Erythroblast (primary cell): ENCODE data around the gene CBX7.

Experiments
- DNase-seq, 2 experiments: peaks; one replicate each; lab custom pipeline; 2025; lab: John Stamatoyannopoulos, UW
- GATA1 ChIP-seq: IDR thresholded peaks from 2 replicates; pipeline ENCODE4 v1.6.1; 2011; ENCODE audit warnings: low read depth, mild to moderate bottlenecking, control low read depth, low read length, moderate library complexity
- POLR2A ChIP-seq: IDR thresholded peaks from 2 replicates; pipeline ENCODE4 v1.6.1; 2011; ENCODE audit warnings: mild to moderate bottlenecking, low read length

The CBX7 gene

DNA sequence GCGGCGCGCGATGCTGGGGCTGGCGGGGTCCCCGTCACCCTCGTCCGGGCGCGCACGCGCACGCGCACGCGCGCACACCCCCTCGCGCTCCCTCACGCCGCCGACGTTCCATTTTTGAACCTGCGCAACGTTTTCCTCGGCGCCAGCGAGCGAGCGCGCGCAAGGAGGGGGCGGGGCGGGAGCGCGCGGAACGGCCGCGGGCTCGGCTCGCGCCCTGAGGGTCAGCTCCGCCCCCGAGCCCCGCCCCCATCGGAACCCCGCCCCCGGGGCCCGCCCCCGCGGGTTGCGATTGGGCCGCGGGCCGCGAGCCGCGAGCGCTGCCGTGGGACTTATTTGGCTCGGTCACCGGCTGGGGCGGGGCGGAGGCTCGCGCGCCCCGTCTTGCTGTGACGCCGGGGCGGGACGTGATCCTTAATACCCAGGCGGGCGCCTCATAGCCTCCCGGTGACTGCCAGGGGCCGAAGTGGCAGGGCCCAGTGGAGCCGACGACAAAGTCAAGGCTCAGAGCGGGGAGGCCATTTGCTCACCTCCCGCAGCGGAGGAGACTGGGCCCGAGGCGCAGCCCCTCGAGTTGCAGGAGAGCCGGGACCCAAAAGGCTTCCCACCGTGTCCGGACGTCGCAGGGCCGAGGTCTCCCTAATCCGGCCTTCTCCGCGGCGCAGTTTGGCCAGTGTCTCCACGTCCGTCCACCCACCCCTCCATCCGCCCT, at the start of gene CBX7:
TSS of gene CBX7 (minus strand) at position 170 of the 709 bp plus-strand sequence. CDS start 236 bp downstream, outside the sequence.
- TF ChIP-seq POLR2A: peak; percentile 23
- TF ChIP-seq GATA1: no peak
- peak; percentile 96 to 97 for DNase-seq

DNA sequence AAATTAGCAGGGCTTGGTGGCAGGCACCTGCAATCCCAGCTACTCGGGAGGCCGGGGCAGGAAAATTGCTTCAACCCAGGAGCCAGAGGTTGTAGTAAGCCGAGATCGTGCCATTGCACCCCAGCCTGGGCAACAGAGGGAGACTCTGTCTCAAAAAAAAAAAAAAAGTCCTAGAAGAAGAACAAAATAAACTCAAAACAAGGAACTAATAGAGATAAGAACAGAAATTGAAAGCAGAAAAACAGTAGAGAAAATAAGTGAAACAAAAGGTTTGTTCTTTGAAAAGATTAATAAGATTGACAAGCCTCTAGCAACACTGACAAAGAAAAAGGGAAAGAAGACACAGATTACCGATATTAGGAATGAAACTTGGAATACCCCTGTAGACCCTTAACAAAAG, 45.1 kb upstream of the CBX7 start:
- DNase-seq: no peak
- no peak for TF ChIP-seq GATA1
- no peak for TF ChIP-seq POLR2A

DNA sequence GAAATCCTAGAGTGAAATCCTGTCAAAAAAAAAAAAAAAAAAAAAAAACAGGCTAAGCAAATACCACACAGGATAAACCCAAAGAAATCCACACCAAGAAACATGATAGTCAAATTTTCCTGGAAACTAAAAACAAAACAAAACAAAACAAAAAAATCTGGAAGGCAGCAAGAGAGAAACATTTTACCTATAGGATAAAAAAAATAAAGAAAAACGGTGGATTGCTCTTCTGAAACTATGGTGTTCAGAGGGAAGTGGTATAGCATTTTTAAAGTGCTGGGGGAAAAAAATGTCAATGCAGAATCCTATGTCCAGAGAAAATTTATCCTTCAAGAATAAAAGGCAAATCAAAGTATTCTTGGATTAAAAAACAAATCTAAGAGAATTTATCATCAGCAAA, 41.6 kb upstream of the CBX7 start:
- no peak for TF ChIP-seq GATA1
- TF ChIP-seq POLR2A: no peak
- no peak for DNase-seq

- no peak for DNase-seq
- TF ChIP-seq GATA1 (no peak), POLR2A (no peak)
Measured at GRCh38 chr22:39188809-39189208, 36.3 kb upstream of the CBX7 start.

DNA sequence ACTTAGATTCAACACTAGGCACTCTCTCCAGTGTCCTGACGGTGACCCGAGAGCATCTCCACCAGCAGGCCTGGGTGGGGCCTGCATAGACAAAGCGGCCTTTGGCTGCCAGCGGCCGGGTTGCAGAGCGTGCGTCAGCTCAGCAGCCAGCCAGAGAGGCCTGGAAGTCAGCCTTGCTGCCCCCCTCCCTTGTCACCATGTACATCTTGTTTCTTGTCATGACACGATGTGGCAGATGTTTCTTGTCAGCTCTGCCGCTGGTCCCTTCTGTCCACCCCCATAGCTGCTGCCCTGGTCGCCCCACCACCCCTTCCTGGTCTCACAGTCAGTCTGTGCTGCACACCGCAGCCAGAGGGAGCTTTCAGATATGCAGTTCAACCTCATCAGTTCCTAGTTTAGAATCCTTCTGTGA, 33.1 kb upstream of the CBX7 start:
- TF ChIP-seq GATA1: no peak
- TF ChIP-seq POLR2A: no peak
- DNase-seq: no peak

- TF ChIP-seq GATA1: no peak
- TF ChIP-seq POLR2A: no peak
- DNase-seq: no peak
Measured at GRCh38 chr22:39184586-39185577, 32.4 kb upstream of the CBX7 start.

DNA sequence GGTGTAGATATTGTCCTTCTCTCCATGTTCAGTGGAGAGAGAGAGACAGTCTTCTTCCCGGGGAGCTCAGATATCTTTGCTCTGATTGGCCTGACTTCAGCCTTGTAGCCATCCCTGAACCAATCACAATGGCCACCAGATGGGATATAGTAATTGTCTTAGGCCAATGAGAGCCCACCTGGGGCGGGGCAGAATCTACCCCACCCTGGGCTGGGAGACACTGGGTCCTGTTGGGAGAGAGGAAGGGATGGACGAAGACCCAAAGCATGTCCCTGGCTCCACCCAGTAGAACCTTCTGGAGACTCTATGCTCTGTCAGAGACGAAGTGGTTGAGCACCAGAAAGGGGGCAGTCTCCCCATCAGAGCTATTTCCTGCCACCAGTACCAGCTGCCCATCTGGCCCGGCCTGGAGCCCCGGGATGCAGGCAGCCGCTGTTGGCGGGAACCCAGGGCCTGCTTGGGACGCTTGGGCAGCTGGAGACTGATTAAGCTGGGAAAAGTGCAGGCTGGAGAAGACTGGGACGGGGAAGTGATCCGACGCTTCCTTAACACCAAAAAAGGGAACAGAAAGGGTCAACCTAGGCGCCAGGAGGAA, 31.6 kb upstream of the CBX7 start:
- TF ChIP-seq POLR2A (no peak), GATA1 (no peak)
- DNase-seq: no peak

DNA sequence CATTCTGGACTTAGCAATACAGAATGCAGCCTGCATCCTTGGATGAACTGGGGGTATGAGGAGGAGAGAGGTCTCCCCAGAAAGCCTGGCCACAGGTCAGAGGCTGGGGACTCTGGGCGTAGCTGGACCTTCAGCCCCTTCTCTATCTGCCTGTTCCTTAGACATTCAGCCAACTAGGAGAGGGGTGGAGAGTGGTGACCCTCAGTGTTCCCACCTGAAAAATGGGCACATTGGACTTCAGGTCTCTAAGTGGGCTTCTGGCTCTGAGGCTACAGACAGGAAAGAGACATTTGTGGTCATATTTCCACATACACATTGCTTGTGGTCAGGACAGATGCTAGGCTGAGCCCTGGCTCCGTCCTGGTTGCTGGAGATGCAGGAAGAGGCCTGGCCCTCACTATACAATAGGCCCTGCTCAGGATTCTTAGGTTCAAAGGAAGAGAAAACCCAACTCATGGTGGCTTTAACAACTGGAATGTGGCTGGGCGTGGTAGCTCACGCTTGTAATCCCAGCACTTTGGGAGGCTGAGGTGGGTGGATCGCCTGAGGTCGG, 30.1 kb upstream of the CBX7 start:
- DNase-seq: no peak
- no peak for TF ChIP-seq GATA1
- no peak for TF ChIP-seq POLR2A

DNA sequence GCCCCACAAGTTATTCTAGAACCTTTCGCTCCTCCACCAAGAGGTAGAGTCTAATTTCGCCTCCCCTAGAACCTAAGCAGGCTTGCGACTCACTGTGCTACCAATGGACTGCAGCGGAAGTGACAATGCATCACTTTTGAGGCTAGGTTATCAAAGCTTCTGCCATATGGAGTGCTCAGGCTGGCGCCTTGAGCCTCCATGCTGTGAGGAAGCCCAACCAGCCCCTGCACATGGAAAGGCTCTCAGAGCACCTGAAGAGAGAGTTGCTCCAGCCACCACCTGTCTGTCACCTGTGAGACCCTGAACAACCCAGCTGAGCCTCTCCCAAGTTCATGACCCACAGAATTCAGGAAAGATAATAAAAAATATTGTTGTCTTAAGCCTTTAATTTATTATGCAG, 29.3 kb upstream of the CBX7 start:
- no peak for DNase-seq
- TF ChIP-seq POLR2A (no peak), GATA1 (no peak)

DNA sequence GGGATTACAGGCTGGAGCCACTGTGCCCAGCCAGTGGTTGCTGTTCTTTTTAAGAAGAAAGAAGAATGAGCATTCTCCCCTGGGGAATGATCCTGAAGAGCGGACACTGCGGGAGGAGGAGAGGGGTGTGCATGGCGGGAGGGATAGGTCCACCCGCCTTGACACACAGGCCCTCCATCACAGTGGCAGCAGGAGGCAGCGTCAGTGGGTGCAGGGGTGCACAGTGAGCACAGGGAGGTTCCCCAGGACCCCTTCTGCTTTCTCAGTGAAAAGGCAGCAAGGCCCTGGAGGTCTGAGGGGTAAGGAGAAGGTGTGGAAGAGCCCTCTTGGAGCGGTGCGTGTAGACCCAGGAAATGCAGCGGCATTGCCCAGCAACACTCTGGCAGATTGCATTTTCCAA, 28.9 kb upstream of the CBX7 start:
- TF ChIP-seq POLR2A (no peak), GATA1 (no peak)
- no peak for DNase-seq

GRCh38 chr22:39179841-39180335, 27.4 kb upstream of the CBX7 start:
- TF ChIP-seq GATA1 (no peak), POLR2A (no peak)
- DNase-seq: no peak

GRCh38 chr22:39179401-39179827, 26.9 kb upstream of the CBX7 start:
- TF ChIP-seq POLR2A: no peak
- no peak for TF ChIP-seq GATA1
- DNase-seq: no peak

DNA sequence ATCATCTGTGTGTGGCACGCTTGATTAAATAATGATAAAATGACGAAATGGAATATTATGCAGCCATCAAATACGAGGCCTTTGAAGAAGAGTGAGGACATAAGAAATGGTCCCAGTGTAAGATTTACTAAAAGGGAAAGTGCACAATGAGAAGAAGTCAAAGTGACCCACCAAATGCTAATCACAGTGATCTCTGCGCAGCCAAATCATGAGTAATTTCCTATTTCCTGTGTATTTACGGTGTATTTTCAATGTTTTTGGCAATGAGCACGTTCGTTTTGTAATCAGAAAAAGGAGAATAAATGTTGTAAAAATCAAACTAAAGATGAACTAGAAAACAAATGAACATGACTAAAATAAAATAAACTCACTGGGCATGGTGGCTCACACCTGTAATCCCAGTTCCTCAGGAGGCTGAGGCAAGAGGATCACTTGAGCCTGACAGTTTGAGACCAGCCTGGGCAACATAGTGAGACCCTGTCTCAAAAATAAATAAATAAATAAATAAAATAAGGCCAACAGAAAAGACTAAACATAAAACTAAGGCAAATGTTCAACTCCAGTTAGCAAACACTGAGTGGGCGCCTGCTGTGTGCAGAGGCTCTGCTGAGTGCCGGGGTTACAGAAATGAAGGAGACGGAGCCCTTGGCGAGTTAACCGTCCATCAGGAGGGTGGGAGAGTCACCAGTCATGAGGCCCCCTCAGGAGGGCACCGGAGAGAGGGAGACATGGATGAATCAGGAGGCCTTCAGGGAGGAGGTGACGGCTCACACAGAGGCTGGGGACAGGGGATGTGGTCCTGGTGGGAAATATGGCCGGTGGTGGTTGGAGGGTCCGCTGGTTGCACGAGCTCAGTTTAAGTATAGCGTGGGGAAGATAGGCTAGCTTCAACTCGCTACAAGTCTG, 26.0 kb upstream of the CBX7 start:
- DNase-seq: no peak
- no peak for TF ChIP-seq POLR2A
- TF ChIP-seq GATA1: no peak

GRCh38 chr22:39177791-39178190, 25.3 kb upstream of the CBX7 start:
- no peak for DNase-seq
- no peak for TF ChIP-seq GATA1
- no peak for TF ChIP-seq POLR2A
